Fibroblast of skin of left quadriceps (primary cell): ENCODE data around the gene ACER2.
"Not testable (repeated sequence)": the region's sequence is repeated elsewhere in the genome, so short reads cannot be mapped to it uniquely, and the experiment has no call there.

Experiments used
- DNase-seq, 2 experiments: peaks; one replicate each; pipeline ENCODE4 v3.0.0-alpha.2; 2013; ENCODE audit warnings: low read depth in 2 of 2

ACER2 gene

GRCh38 chr9:19409401-19410194 is 789 bp downstream of the ACER2 start:
- no peak for DNase-seq

- DNase-seq: no peak
These were observed 1.3 kb downstream of the ACER2 start for GRCh38 chr9:19410195-19410503.

GRCh38 chr9:19410594-19410993 is 1.8 kb downstream of the ACER2 start:
- DNase-seq: no peak

GRCh38 chr9:19411316-19411715 is 2.5 kb downstream of the ACER2 start:
- DNase-seq: no peak

DNA sequence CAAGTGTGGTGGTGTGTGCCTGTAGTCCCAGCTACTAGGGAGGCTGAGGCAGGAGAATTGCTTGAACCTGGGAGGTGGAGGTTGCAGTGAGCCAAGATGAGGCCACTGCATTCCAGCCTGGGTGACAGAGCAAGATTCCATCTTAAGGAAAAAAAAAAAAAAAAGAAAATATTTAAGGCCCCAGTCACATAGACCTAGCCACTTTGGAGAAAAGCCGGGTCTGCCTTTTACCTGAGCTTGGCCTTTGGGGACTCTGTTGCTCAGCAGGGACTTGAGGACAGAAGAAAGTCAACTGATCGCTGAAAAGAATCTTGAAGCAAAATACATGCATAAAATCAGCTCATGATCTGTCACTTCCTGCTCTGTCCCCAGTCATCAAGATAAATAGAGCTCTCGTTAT is 4.6 kb downstream of the ACER2 start:
- DNase-seq: not testable (repeated sequence)

DNA sequence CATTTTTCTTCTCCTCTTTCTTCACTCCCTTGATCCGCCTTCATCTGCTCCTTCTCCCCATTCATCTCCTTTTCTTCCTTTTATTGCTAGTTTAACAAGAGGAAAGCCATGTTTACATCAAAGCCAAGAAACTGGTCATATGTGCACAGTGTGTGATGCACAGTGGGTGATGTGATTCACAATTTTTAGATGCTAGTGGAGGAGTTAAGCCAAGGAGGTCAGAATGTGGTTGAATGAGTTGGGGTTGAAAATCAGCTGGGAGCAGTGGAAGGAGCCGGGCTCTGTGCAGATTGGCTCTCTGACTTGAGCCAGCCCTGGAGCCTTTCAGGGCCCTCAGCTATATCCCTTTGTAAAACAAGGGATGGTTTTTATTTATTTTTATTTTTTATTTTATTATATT is 7.3 kb downstream of the ACER2 start:
- DNase-seq: no peak

- no peak for DNase-seq
These were observed 12.1 kb downstream of the ACER2 start for GRCh38 chr9:19420877-19421276.

- no peak for DNase-seq
These were observed 14.4 kb downstream of the ACER2 start for GRCh38 chr9:19423163-19423562.

DNA sequence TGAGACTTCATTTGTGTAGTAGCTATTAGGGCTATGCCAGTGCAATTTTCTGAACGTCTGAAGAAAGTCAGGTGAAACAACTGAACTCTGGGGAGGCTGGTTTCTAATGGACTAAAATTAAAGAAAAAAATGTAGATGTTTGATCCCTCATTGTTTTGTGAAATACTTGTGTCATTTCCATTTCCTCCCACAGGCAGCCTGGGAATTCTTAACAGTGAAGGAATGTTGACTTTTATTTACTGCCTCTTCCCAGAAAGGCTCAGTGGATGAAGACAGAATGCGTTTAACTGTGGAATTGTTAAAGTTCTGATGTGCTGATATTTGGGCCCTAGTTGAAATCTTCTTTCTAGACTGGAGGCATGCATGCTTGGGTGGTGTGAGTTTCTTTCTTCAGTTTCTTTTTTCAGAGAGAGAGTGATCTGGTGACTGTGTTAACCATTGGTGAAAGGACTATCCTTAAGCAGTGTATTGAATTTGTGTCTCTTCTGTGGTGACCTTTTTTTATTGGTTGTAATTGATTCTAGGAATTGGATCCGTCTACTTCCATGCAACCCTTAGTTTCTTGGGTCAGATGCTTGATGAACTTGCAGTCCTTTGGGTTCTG is 15.5 kb downstream of the ACER2 start:
- DNase-seq: no peak

DNA sequence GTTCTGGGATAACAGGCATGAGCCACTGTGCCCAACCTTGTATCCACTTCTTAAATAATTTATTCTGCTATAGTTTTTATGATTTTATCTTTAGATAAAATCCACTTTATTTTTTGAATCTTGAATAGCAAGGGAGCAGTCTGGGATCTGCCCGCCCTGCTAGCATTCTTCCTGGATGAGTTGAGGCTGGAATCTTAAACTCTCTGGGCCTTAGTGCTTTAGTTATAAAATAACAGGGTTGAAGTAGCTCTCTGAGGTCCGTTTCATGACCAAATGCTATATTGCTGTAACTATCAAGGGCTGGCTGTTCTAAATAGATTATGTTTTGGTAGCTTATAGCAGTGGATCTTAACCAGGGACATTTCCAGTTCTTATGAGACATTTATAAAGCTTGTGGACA is 20.8 kb downstream of the ACER2 start:
- DNase-seq: no peak

GRCh38 chr9:19430201-19430760 is 21.5 kb downstream of the ACER2 start:
- no peak for DNase-seq

GRCh38 chr9:19431361-19432171 is 22.8 kb downstream of the ACER2 start:
- no peak for DNase-seq

DNA sequence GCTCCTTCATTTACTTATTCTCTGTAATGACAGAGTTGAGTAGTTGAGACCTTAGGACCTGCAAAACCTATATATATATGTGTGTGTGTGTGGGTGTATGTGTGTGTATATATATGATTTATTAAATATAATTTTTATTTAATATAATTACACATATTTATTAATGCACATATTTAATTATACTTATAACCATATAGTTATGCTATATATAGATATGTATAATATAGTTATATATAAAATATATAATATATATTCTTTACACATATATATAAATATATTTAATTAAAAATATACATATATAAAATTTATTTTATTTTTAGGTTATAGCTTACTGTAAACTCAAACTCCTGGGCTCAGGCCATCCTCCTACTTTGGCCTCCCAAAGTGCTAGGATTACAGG is 23.7 kb downstream of the ACER2 start:
- DNase-seq: no peak

DNA sequence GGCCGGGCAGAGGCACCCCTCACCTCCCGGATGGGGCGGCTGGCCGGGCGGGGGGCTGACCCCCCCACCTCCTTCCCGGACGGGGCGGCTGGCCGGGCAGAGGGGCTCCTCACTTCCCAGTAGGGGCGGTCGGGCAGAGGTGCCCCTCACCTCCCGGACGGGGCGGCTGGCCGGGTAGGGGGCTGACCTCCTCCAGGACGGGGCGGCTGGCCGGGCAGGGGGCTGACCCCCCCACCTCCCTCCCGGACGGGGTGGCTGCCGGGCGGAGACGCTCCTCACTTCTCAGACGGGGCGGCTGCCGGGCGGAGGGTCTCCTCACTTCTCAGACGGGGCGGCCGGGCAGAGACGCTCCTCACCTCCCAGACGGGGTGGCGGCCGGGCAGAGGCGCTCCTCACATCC is 24.9 kb downstream of the ACER2 start:
- not testable (repeated sequence) for DNase-seq

GRCh38 chr9:19440376-19440775 is 31.6 kb downstream of the ACER2 start:
- no peak for DNase-seq

GRCh38 chr9:19440823-19441580 is 32.2 kb downstream of the ACER2 start:
- DNase-seq: no peak

DNA sequence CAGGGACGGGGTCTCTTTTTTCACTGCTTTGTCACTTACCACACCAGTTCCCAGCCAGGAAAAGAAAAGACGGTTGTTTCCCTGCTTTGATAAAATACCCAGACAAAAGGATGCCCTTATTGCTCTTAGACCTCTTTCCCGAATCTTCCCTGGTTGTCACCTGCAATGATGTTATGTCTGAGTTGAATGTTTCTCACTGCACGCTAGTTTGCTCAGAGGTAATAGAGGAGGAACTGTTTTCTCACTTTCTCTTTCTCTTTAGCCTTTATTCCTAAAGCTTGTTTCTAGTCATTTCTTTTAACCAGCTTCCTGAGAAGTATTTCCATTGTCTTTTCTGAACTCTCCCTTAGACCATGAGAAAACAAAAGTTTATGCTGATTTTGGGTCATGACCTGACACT is 32.9 kb downstream of the ACER2 start:
- no peak for DNase-seq

DNA sequence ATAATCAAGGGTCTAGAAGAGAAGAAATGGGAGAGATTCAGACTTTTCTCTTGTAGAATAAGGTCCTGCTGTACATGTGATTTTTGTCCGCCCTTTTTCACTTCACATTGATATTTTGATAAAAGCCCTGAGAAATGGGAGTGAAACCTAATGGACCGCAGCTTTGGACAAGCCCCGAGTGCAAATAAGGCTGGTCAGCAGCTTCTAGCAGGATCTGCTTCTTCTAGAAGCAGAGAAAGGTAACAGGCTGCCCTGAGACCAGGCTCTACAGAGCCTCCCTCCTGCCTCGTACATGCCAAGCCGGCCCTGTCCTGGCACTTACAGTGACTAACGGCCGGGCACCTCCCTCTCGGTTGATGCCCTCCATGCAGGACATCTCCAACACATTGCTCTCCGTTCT is 33.4 kb downstream of the ACER2 start:
- no peak for DNase-seq

- no peak for DNase-seq
These were observed 36.6 kb downstream of the ACER2 start for GRCh38 chr9:19445452-19445851.

- DNase-seq: no peak
These were observed 37.6 kb downstream of the ACER2 start for GRCh38 chr9:19446361-19446861.

DNA sequence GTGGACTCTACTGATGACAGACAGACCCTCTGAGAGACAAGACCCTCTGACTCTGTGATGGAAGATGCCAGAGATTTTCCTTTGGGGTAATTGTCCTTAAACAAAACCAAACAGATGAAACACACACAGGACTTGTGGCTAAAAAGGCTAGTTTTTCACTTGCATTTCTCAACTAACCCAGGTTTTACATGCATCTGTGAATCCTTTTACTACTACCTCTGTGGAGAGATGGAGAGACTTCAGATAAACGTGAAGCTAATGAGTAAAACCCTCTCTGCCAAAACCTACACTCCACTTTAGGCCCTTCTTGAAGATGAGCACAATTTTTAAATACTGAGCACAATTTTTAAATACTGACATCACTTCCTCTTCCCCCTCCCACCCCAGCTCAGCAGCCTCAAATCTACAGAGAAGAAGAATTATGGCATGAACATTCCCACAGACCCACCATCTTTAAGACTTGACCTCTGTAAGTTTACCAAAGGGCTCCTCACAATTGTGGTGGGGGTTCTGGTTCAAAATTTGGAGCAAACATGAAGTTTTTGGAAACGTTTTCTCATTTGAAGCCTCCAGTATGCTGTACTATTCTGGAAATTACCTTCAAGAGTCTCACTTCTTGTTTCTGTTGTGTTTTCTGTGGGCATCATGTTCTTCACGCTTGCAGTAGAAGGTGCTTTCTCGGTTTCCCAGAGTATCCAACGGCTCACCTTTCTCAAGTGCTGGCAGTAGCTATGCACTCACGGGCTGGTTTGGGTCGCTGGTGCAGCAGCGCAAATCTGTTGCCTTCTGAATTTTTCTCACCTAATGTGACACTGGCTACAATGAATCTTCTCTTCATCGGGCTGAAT is 42.7 kb downstream of the ACER2 start:
- DNase-seq: no peak
